ENCODE data around the gene CYP2S1. TPM values are rescaled to one million over a fixed set of nuclear protein-coding genes. Genes with fewer than 3 reads are reported as not detected.

The CYP2S1 gene
- total RNA-seq, 4 donors from 2014 or later, result 4.2 to 30.7 (median 14.9) TPM

DNA sequence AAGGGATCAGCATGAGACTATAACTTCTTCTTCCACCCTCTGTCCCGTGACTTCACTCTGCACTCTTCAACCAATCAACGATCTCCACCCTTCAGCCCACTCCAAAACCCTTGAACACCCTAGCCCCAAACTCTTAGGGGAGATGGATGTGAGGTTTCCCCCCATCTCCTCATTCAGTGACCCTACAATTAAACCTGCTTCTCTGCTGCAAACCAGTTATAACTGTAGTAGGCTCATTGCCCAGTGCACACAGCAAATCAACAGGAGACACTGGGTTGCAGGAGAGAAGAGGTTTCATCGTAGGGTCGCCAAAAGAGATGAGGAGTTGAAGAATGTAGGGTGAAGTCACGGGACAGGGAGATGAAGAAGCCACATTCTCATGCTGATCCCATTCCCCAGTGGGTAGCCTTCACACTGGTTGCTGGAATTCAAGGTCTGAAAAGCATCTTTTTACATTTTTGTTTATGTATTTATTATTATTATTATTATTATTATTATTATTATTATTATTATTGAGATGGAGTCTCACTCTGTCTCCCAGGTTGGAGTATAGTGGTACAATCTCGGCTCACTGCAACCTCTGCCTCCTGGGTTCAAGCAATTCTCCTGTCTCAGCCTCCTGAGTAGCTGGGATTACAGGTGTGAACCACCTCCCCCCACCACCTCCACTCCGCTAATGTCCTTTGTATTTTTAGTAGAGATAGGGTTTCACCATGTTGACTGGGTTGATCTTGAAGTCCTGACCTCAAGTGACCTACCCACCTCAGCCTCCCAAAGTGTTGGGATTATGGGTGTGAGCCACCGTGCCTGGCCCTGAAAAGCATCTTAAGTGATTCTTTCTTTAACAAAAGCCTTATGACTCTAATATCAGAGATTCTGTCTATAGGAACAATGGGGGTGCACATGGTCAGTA, 5.8 kb upstream of the CYP2S1 start:
- H3K36me3 ChIP-seq, result no peaks in the 10 kb centered on the region
- H3K4me1 ChIP-seq, result peaks cover 0 to 2% (median 0%) of the 10 kb centered on the region in 4 donors
- in situ Hi-C loops (cut with MboI; ENCODE audit: low pct_ligation_motif_present in 1 of 4, low pct_unique_long_range_greater_than_20kb in 1 of 4, low sequenced_read_pairs in 3 of 4) (no loop called here), intact Hi-C loops (cut with DNase I; ENCODE audit: low total_unique reads) (no loop called here)
- H3K4me3 ChIP-seq, result no peak overlapping the region
- TF ChIP-seq POLR2A (IDR thresholded peaks at IDR 0.05), result no peak
- TF ChIP-seq CTCF (IDR thresholded peaks at IDR 0.05), result no peak
- no peak for TF ChIP-seq POLR2AphosphoS5 (IDR thresholded peaks at IDR 0.05)
- TF ChIP-seq EP300 (IDR thresholded peaks at IDR 0.05; ENCODE audit: low read depth), result no peak
- 77 to 89% methylated on average over 7 to 8 of the region's 8 CpGs for WGBS, 2 donors (ENCODE audit: low coverage in 1 of 2)
- no peak for DNase-seq
- H3K27me3 ChIP-seq, result peaks cover 4% of the 10 kb centered on the region
- H3K27ac ChIP-seq, result no peak overlapping the region
- no peaks in the 10 kb centered on the region for H3K9me3 ChIP-seq

DNA sequence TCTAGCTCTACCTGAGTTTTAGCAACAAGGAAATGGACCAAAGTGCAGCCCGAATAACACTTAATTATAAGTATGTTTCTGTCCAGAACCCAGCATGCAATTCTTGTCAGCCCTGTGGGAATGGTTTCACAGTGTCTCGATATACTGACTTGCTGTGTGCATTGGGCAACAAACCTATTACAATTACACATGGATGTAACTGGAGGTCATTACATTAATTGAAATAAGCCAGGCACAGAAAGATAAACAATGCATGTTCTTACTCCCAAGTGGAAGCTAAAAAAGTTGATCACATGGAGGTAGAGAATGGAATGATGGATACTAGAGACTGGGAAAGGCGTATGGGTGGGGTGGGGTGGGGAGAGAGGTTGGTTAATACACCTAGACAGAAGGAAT, 5.1 kb upstream of the CYP2S1 start:
- Histone ChIP-seq H3K4me3 (no peak overlapping the region), H3K9me3 (no peaks in the 10 kb centered on the region), H3K27me3 (peaks cover 9% of the 10 kb centered on the region), H3K27ac (no peak overlapping the region), H3K4me1 (peaks cover 0 to 8% (median 2%) of the 10 kb centered on the region in 4 donors), H3K36me3 (no peaks in the 10 kb centered on the region)
- in situ Hi-C loops (cut with MboI; ENCODE audit: low pct_ligation_motif_present in 1 of 4, low pct_unique_long_range_greater_than_20kb in 1 of 4, low sequenced_read_pairs in 3 of 4) (no loop called here), intact Hi-C loops (cut with DNase I; ENCODE audit: low total_unique reads) (no loop called here)
- WGBS, 2 donors (ENCODE audit: low coverage in 1 of 2), result 66 to 78% methylated on average over 2 to 3 of the region's 3 CpGs
- DNase-seq, result no peak
- TF ChIP-seq CTCF (IDR thresholded peaks at IDR 0.05) (no peak), POLR2AphosphoS5 (IDR thresholded peaks at IDR 0.05) (peak in 1 of 3 donors; percentile 50)

GRCh38 chr19:41189425-41190065, 3.5 kb upstream of the CYP2S1 start:
- TF ChIP-seq EP300 (IDR thresholded peaks at IDR 0.05; ENCODE audit: low read depth) (no peak), POLR2AphosphoS5 (IDR thresholded peaks at IDR 0.05) (no peak), CTCF (IDR thresholded peaks at IDR 0.05) (no peak), POLR2A (IDR thresholded peaks at IDR 0.05) (no peak)
- no peaks in the 10 kb centered on the region for H3K36me3 ChIP-seq
- 43 to 75% methylated on average over 4 to 8 of the region's 8 CpGs for WGBS, 2 donors (ENCODE audit: low coverage in 1 of 2)
- no peak overlapping the region for H3K27ac ChIP-seq
- DNase-seq, result no peak
- in situ Hi-C loops (cut with MboI; ENCODE audit: low pct_ligation_motif_present in 1 of 4, low pct_unique_long_range_greater_than_20kb in 1 of 4, low sequenced_read_pairs in 3 of 4), result no loop called here
- H3K4me3 ChIP-seq, result no peak overlapping the region
- H3K4me1 ChIP-seq, result peaks cover 4 to 22% (median 18%) of the 10 kb centered on the region in 4 donors
- peaks cover 18% of the 10 kb centered on the region for H3K27me3 ChIP-seq
- H3K9me3 ChIP-seq, result no peaks in the 10 kb centered on the region
- intact Hi-C loops (cut with DNase I; ENCODE audit: low total_unique reads), result no loop called here

- Histone ChIP-seq H3K27me3 (peaks cover 18% of the 10 kb centered on the region), H3K9me3 (no peaks in the 10 kb centered on the region), H3K4me3 (peak overlapping the region; percentile 31 to 66 (median 54)), H3K27ac (peak overlapping the region; percentile 49 to 84 (median 78)), H3K4me1 (peaks cover 4 to 22% (median 19%) of the 10 kb centered on the region in 4 donors), H3K36me3 (no peaks in the 10 kb centered on the region)
- DNase-seq, result no peak
- no peak for TF ChIP-seq CTCF (IDR thresholded peaks at IDR 0.05)
- no peak for TF ChIP-seq EP300 (IDR thresholded peaks at IDR 0.05; ENCODE audit: low read depth)
- TF ChIP-seq POLR2AphosphoS5 (IDR thresholded peaks at IDR 0.05), result no peak
- no peak for TF ChIP-seq POLR2A (IDR thresholded peaks at IDR 0.05)
- WGBS, 2 donors (ENCODE audit: low coverage in 1 of 2), result 11 to 22% methylated on average over 9 to 12 of the region's 13 CpGs
- in situ Hi-C loops (cut with MboI; ENCODE audit: low pct_ligation_motif_present in 1 of 4, low pct_unique_long_range_greater_than_20kb in 1 of 4, low sequenced_read_pairs in 3 of 4) (no loop called here), intact Hi-C loops (cut with DNase I; ENCODE audit: low total_unique reads) (no loop called here)
Measured at GRCh38 chr19:41193430-41194156, 574 bp downstream of the CYP2S1 start.
